ENCODE results near the gene TMEM175.
"Not testable (repeated sequence)": the region's sequence is repeated elsewhere in the genome, so short reads cannot be mapped to it uniquely, and the experiment has no call there.

The TMEM175 gene

GRCh38 chr4:992297-993110 lies 60.2 kb downstream of the TMEM175 start:
- peak; percentile 84 for FAIRE-seq

- FAIRE-seq: no peak
Observed at GRCh38 chr4:993111-994029, 61.1 kb downstream of the TMEM175 start, which contains the start of gene SLC26A1. TSS of gene SLC26A1 (minus strand) at chr4:993404. CDS start at chr4:991703, 1,701 bp downstream.

- no peak for FAIRE-seq
Observed at GRCh38 chr4:995311-996026, 63.2 kb downstream of the TMEM175 start.

- FAIRE-seq: no peak
Observed at GRCh38 chr4:996030-996996, 64.1 kb downstream of the TMEM175 start.

- FAIRE-seq: no peak
Observed at GRCh38 chr4:996997-997374, 64.7 kb downstream of the TMEM175 start.

GRCh38 chr4:997375-998071 lies 65.3 kb downstream of the TMEM175 start:
- no peak for FAIRE-seq

GRCh38 chr4:998096-998691 lies 65.9 kb downstream of the TMEM175 start:
- FAIRE-seq: no peak

- not testable (repeated sequence) for FAIRE-seq
Observed at GRCh38 chr4:999240-999863, 67.1 kb downstream of the TMEM175 start.

- no peak for FAIRE-seq
Observed at GRCh38 chr4:999882-1000425, 67.7 kb downstream of the TMEM175 start.

- FAIRE-seq: no peak
Observed at GRCh38 chr4:1000686-1001260, 68.5 kb downstream of the TMEM175 start.

GRCh38 chr4:1001561-1002130 lies 69.4 kb downstream of the TMEM175 start:
- no peak for FAIRE-seq

GRCh38 chr4:1002131-1002630 lies 69.9 kb downstream of the TMEM175 start:
- FAIRE-seq: no peak

GRCh38 chr4:1002631-1003251 lies 70.5 kb downstream of the TMEM175 start:
- no peak for FAIRE-seq

GRCh38 chr4:1003271-1004070 lies 71.2 kb downstream of the TMEM175 start:
- FAIRE-seq: no peak

GRCh38 chr4:1004071-1004418 lies 71.8 kb downstream of the TMEM175 start:
- FAIRE-seq: no peak

- FAIRE-seq: no peak
Observed at GRCh38 chr4:1004557-1005485, 72.6 kb downstream of the TMEM175 start.

GRCh38 chr4:1006856-1007255 lies 74.6 kb downstream of the TMEM175 start:
- no peak for FAIRE-seq

Measured in G401.6 (cell line).